Measurements from ENCODE around the gene ZNF530. TPM values are rescaled to one million over a fixed set of nuclear protein-coding genes. Genes with fewer than 3 reads are reported as not detected.

ZNF530 gene
- total RNA-seq, 1 experiment from 2014 or later, result 8.2 TPM

DNA sequence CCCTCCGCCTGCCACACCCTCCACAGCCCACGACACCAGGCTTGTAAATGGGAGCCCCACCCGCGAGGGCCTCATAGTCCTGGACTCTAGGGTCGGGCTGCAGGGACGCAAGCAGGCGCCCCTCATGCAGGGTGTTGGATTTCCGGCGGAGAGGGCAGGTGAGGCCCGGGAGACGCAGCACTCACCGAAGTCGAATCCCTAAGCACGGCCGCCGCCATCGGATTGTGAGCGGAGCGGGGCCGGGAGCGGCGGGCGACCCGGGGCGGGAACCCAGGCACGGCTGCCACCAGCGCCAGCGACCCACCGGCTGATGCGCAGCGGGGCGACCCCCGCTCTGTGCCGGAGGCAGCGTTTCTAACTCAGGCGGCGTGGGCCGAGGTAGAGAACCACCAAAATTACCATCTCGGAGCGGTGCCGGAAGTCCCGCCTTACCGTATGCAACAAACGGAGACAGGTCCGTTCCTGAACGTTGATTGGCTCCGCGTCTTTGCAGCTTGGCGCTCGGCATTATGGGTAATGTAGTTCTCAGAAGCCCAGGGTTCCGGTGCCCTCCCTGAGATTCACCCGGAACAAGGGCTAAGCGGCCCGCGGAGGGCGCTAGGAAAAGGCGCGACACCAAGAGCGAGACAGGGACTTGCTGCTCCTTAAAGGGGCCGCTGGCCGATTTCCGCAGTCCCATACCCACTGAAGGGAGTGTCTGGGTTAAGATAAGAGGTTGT lies 21.0 kb upstream of the ZNF530 start, which contains the start of gene ZNF416:
ZNF416 (minus strand) TSS at position 425 of the 719 bp plus-strand sequence; CDS start at position 218, 207 bp downstream.
- H3K4me3 Mint-ChIP-seq (ENCODE audit: low read depth, unreplicated experiment), result peak within 1 kb of the TSS; percentile 74
- peaks cover 34% of the 10 kb centered on the region for H3K9me3 Mint-ChIP-seq (ENCODE audit: low read depth, unreplicated experiment)
- H3K27ac Mint-ChIP-seq (ENCODE audit: unreplicated experiment), result peak within 1 kb of the TSS; percentile 55
- H3K27me3 Mint-ChIP-seq (ENCODE audit: unreplicated experiment), result no peaks in the 10 kb centered on the region
- TF ChIP-seq CTCF (IDR thresholded peaks at IDR 0.05; ENCODE audit: unreplicated experiment), result no peak
- CTCF ChIA-PET, result no interaction called here
- peaks cover 49% of the 10 kb centered on the region for H3K36me3 Mint-ChIP-seq (ENCODE audit: insufficient read depth, unreplicated experiment)
- peak; percentile 96 for DNase-seq
- TSS peak; percentile 76 for BruUV-seq (replicated peaks)
- H3K4me1 Mint-ChIP-seq (ENCODE audit: low read depth, unreplicated experiment), result peaks cover 12% of the 10 kb centered on the region
- intact Hi-C loops (cut with micrococcal nuclease; ENCODE audit: unreplicated experiment), result no loop called here

- H3K4me3 Mint-ChIP-seq (ENCODE audit: low read depth, unreplicated experiment), result no peak overlapping the region
Observed at GRCh38 chr19:57583104-57583520, 16.6 kb upstream of the ZNF530 start.

GRCh38 chr19:57583521-57584416 lies 15.9 kb upstream of the ZNF530 start, which contains the start of gene ZIK1:
ZIK1 (plus strand) TSS chr19:57584145; CDS start chr19:57584357, 212 bp downstream.
- no peak within 1 kb of the TSS for H3K27ac Mint-ChIP-seq (ENCODE audit: unreplicated experiment)
- TF ChIP-seq CTCF (IDR thresholded peaks at IDR 0.05; ENCODE audit: unreplicated experiment), result no peak
- H3K9me3 Mint-ChIP-seq (ENCODE audit: low read depth, unreplicated experiment), result peaks cover 22% of the 10 kb centered on the region
- H3K4me1 Mint-ChIP-seq (ENCODE audit: low read depth, unreplicated experiment), result no peaks in the 10 kb centered on the region
- no TSS peak for BruUV-seq (replicated peaks)
- intact Hi-C loops (cut with micrococcal nuclease; ENCODE audit: unreplicated experiment), result no loop called here
- peaks cover 2% of the 10 kb centered on the region for H3K36me3 Mint-ChIP-seq (ENCODE audit: insufficient read depth, unreplicated experiment)
- H3K4me3 Mint-ChIP-seq (ENCODE audit: low read depth, unreplicated experiment), result no peak within 1 kb of the TSS
- DNase-seq, result no peak
- H3K27me3 Mint-ChIP-seq (ENCODE audit: unreplicated experiment), result no peaks in the 10 kb centered on the region
- CTCF ChIA-PET, result no interaction called here

More at GRCh38 chr19:57583104-57583520, 16.6 kb upstream of the ZNF530 start:
- no peak for TF ChIP-seq CTCF (IDR thresholded peaks at IDR 0.05; ENCODE audit: unreplicated experiment)
- no TSS peak for BruUV-seq (replicated peaks)
- CTCF ChIA-PET, result no interaction called here
- DNase-seq, result no peak
- Mint-ChIP-seq H3K27me3 (ENCODE audit: unreplicated experiment) (no peaks in the 10 kb centered on the region), H3K9me3 (ENCODE audit: low read depth, unreplicated experiment) (peaks cover 21% of the 10 kb centered on the region), H3K4me1 (ENCODE audit: low read depth, unreplicated experiment) (no peaks in the 10 kb centered on the region), H3K27ac (ENCODE audit: unreplicated experiment) (no peak overlapping the region), H3K36me3 (ENCODE audit: insufficient read depth, unreplicated experiment) (peaks cover 9% of the 10 kb centered on the region)
- intact Hi-C loops (cut with micrococcal nuclease; ENCODE audit: unreplicated experiment), result no loop called here

- Mint-ChIP-seq H3K4me3 (ENCODE audit: low read depth, unreplicated experiment) (no peak overlapping the region), H3K4me1 (ENCODE audit: low read depth, unreplicated experiment) (no peaks in the 10 kb centered on the region), H3K27me3 (ENCODE audit: unreplicated experiment) (no peaks in the 10 kb centered on the region), H3K36me3 (ENCODE audit: insufficient read depth, unreplicated experiment) (no peaks in the 10 kb centered on the region), H3K27ac (ENCODE audit: unreplicated experiment) (no peak overlapping the region), H3K9me3 (ENCODE audit: low read depth, unreplicated experiment) (peaks cover 21% of the 10 kb centered on the region)
- CTCF ChIA-PET, result no interaction called here
- DNase-seq, result no peak
- no peak for TF ChIP-seq CTCF (IDR thresholded peaks at IDR 0.05; ENCODE audit: unreplicated experiment)
- intact Hi-C loops (cut with micrococcal nuclease; ENCODE audit: unreplicated experiment), result no loop called here
- no TSS peak for BruUV-seq (replicated peaks)
Observed at GRCh38 chr19:57587529-57587928, 12.2 kb upstream of the ZNF530 start.
